Bronchus fibroblast of lung (primary cell): ENCODE measurements around the gene ARHGAP25. TPM values are rescaled to one million over a fixed set of nuclear protein-coding genes. Genes with fewer than 3 reads are reported as not detected.

Experiments used
- total RNA-seq: library from RNA; depleted of rRNA; stranded (reverse); fragments of >200 nt; gene quantifications from 2 replicates; pipeline ENCODE4 v1.2.3, GENCODE V29; 2015

The ARHGAP25 gene
- 0.30 and 0.34 TPM in 2 replicates for total RNA-seq

GRCh38 chr2:68734688-68735525 lies at the start of gene ARHGAP25:
Gene ARHGAP25, plus strand, starts transcription at chr2:68734811. Its CDS starts 389 bp downstream, at chr2:68735200.

GRCh38 chr2:68871159-68871764 lies 136.7 kb downstream of the ARHGAP25 start, which contains the start of gene BMP10:
Gene BMP10, minus strand, starts transcription at chr2:68871397. Its CDS starts 39 bp downstream, at chr2:68871358.

Other genes starting within 250 kb of the ARHGAP25 start
- not detected in 2 replicates for gene PROKR1, start 91.2 kb upstream of the ARHGAP25 start, total RNA-seq
- gene BMP10, start 136.6 kb downstream of the ARHGAP25 start, total RNA-seq, result not detected in 2 replicates
- not detected in 2 replicates for gene GKN2, start 218.1 kb downstream of the ARHGAP25 start, total RNA-seq
- gene GKN1, start 239.8 kb downstream of the ARHGAP25 start, total RNA-seq, result not detected in 2 replicates